Measurements from ENCODE around the gene PRKG1. TPM values are rescaled to one million over a fixed set of nuclear protein-coding genes. Genes with fewer than 3 reads are reported as not detected.

The PRKG1 gene
- total RNA-seq, 1 donor from 2014 or later: 17.9 TPM

- no peaks in the 10 kb centered on the region for H3K9me3 ChIP-seq
- H3K4me1 ChIP-seq: peaks cover 16% of the 10 kb centered on the region
- intact Hi-C loops (cut with DNase I): no loop called here
- no peak for DNase-seq (ENCODE audit: extremely low spot score in 2 of 2)
- no peak overlapping the region for H3K4me3 ChIP-seq
- H3K27ac ChIP-seq: no peak overlapping the region
- TF ChIP-seq POLR2AphosphoS5 (IDR thresholded peaks at IDR 0.05; ENCODE audit: insufficient read depth in 1 of 2, low read depth in 1 of 2) (no peak), POLR2A (IDR thresholded peaks at IDR 0.05) (no peak), CTCF (IDR thresholded peaks at IDR 0.05) (no peak)
- H3K27me3 ChIP-seq: no peaks in the 10 kb centered on the region
- H3K36me3 ChIP-seq: no peaks in the 10 kb centered on the region
These were observed 345.2 kb downstream of the PRKG1 start for GRCh38 chr10:51419196-51420093.

- H3K4me1 ChIP-seq: peaks cover 24% of the 10 kb centered on the region
- no peaks in the 10 kb centered on the region for H3K27me3 ChIP-seq
- H3K36me3 ChIP-seq: no peaks in the 10 kb centered on the region
- TF ChIP-seq POLR2A (IDR thresholded peaks at IDR 0.05) (no peak), POLR2AphosphoS5 (IDR thresholded peaks at IDR 0.05; ENCODE audit: insufficient read depth in 1 of 2, low read depth in 1 of 2) (no peak), CTCF (IDR thresholded peaks at IDR 0.05) (no peak)
- no peak overlapping the region for H3K4me3 ChIP-seq
- H3K27ac ChIP-seq: peak overlapping the region; percentile 59
- DNase-seq (ENCODE audit: extremely low spot score in 2 of 2): no peak
- H3K9me3 ChIP-seq: no peaks in the 10 kb centered on the region
- intact Hi-C loops (cut with DNase I): no loop called here
These were observed 347.6 kb downstream of the PRKG1 start for GRCh38 chr10:51421853-51422252.

- Histone ChIP-seq H3K4me1 (peaks cover 24% of the 10 kb centered on the region), H3K27ac (peak overlapping the region; percentile 59), H3K36me3 (no peaks in the 10 kb centered on the region), H3K27me3 (no peaks in the 10 kb centered on the region), H3K4me3 (no peak overlapping the region), H3K9me3 (no peaks in the 10 kb centered on the region)
- no peak for DNase-seq (ENCODE audit: extremely low spot score in 2 of 2)
- intact Hi-C loops (cut with DNase I): no loop called here
- TF ChIP-seq POLR2AphosphoS5 (IDR thresholded peaks at IDR 0.05; ENCODE audit: insufficient read depth in 1 of 2, low read depth in 1 of 2): no peak
- peak in 2 of 3 experiments; percentile 57 to 69 for TF ChIP-seq CTCF (IDR thresholded peaks at IDR 0.05)
- no peak for TF ChIP-seq POLR2A (IDR thresholded peaks at IDR 0.05)
These were observed 348.2 kb downstream of the PRKG1 start for GRCh38 chr10:51422311-51423120.

GRCh38 chr10:51423121-51423452, 348.8 kb downstream of the PRKG1 start:
- Histone ChIP-seq H3K9me3 (no peaks in the 10 kb centered on the region), H3K27me3 (no peaks in the 10 kb centered on the region), H3K27ac (peak overlapping the region; percentile 59), H3K36me3 (no peaks in the 10 kb centered on the region), H3K4me1 (peaks cover 24% of the 10 kb centered on the region), H3K4me3 (no peak overlapping the region)
- TF ChIP-seq POLR2A (IDR thresholded peaks at IDR 0.05): no peak
- TF ChIP-seq POLR2AphosphoS5 (IDR thresholded peaks at IDR 0.05; ENCODE audit: insufficient read depth in 1 of 2, low read depth in 1 of 2): no peak
- TF ChIP-seq CTCF (IDR thresholded peaks at IDR 0.05): no peak
- DNase-seq (ENCODE audit: extremely low spot score in 2 of 2): no peak
- intact Hi-C loops (cut with DNase I): no loop called here
